ENCODE measurements around the gene LRRC4C.
"Not testable (repeated sequence)": the region's sequence is repeated elsewhere in the genome, so short reads cannot be mapped to it uniquely, and the experiment has no call there.

The LRRC4C gene

DNA sequence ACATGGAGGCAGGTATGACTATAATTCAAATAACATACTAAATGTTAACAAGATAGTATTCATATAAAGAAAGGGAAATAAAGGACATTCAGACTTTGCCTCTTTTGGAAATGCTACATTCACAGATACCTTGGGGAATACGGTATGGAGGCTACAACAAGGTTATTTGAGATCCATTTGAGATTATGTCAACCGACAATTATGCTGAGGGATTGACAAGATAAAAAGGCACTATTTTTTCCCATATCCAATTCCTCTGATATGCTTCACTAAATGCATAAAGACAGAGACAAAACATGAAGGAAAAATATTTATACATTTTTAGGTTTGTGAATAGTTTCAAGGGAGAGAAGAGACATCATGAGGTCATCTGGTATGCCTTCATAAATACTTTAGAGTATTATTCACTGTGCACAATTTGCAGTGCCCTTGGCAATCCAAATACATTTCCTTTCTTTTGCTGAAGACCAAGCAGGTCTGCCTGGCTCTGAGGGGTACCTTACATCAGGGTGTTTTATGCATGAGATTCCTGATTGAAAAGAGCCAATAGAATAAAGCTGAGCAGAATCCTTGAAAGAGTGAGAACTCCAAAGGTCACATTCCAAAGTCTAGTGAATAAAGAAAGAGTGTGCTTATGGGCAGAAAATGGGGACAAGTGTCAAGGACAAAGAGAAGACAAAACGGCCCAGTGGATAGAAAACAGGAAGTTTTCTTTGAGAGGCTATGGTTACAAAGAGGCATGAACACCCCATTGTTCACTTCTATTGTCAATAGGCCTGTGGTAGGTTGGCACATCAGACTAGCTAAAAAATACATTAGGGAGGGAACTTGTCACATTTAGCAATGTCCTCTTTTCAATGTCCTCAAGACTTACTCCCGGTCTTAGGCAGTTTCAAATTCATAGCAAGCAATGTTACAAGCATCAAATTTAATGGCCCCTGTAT is 455.8 kb downstream of the LRRC4C start:
- DNase-seq = no peak

- DNase-seq = no peak
Measured at GRCh38 chr11:40998920-40999319, 460.5 kb downstream of the LRRC4C start.

DNA sequence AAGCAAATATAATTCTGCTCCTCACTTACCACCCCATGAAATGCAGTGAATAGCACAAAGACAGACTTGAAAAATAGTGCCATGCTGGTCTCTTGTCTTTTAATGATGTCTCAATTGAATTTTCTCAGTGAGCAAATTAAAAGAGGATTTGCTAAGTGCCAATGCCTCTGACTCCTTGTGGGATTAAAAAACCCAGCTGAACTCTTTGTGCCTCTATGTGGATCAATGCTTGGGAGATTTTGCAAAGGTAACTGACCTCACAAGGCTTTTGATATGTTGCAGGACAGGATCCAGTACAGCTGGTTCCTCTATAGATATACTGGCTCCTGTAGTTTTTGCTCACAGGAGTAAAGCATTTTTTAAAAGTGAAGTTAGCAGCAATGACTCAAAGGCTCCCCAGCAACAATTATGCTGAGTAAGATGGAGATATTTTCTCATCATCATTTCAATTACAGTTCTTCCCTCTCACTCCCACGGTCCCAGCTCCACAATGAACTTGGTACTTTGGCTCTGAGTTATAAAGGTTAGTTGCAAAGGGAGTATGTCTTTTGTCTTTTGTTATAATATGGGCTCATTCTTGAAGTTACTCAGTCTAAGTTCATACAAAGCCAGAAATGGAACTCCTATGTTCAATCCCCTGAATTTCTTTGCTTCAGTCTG is 471.5 kb downstream of the LRRC4C start:
- DNase-seq = no peak

DNA sequence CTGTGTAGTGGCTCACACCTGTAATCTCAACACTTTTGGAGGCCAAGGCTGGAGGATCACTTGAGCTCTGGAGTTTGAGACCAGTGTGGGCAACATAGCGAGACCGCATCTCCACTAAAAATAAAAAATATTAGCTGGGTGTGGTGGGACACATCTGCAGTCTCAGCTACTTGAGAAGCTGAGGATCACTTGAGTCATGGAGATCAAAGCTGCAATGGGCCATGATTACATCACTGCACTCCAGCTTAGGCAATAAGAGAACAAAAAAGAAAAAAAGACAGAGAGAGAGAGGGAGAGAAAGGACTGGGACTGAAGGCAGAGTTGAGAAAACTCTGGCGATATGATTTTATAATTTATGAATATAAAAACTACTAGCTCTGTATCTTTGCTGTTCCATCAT is 473.1 kb downstream of the LRRC4C start:
- DNase-seq = no peak

- no peak for DNase-seq
Measured at GRCh38 chr11:40975076-40975475, 484.4 kb downstream of the LRRC4C start.

DNA sequence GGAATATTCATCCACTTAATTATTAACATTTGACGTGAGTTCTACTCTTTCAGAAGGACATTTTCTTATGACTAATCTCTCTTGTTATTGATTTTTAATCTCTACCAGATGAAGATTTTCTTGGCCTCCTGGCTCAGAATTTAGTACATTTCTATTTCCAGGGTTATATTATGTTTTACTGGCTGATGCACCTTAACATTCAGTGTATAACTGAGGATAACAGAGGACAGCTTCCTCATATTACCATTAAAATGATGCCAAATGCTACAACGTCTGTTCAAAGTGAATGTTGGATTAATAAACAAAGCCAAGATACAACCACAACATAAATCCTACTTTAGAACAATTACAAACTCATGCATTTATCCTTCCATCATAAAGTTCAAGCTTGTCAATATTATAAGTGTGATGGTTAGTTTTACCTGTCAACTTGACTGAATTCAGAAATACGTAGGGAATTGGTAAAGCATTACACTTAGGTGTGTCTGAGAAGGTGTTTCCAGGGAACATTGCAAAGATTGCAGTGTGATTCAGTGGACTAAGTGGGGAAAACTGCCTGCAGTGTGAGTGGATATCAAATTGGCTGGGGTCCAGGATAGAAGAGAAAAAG is 485.2 kb downstream of the LRRC4C start:
- DNase-seq = no peak

DNA sequence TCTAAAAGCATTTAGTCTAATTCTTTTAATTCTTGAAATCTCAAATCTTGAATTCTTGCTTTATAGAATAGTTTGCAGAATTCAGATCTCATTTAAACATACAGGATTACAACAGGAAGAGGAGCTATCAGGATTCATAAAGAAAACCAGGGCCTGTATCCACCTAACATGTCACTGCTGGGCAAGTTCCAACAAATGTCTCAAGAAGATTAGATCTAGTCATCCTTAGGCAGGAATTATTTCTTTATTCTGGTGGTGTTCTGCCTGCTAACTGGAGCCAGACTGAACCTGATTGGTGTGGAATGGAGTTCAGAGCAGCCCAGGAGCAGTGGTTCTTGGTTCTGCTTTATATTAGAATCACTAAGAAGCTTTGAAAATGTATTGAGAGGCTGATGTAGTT is 500.7 kb downstream of the LRRC4C start:
- DNase-seq = no peak

DNA sequence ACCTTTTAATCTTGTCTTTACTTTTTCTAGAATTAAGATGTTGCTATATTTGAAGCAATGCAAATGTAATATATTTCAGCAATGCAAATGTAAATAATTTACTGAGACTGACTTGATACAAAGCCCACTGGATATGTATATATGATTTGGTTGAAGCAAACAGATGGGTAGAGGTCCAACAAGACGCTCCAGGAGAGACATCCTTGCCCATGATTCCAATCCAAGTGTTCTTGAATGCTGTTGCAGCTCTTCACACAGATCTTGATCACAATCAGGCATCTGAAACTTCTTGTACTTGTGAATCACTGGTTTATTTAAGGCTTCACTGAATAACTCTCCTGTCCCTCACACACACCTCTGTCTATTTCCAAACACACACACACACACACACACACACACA is 507.0 kb downstream of the LRRC4C start:
- no peak for DNase-seq

DNA sequence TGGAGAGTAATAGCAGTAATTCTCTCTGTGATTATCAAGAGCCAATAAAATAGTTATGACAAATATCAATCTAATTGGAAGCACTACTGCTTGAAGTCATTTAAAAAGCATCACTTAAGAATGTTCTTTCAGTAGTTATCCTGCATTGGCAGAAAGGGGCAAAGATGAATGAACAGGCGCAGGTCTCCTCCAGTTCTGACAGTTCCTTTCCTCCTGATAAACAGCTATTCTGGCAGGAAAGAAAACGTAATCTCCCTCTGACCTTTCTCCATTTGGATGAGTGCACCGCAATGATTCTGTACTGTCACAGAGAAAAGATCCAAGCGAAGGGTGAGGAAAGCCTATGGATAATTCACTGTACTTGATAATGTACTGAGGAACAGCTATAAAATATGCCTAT is 521.5 kb downstream of the LRRC4C start:
- no peak for DNase-seq

- DNase-seq = no peak
Measured at GRCh38 chr11:40924915-40925314, 534.5 kb downstream of the LRRC4C start.

GRCh38 chr11:40921246-40921645 is 538.2 kb downstream of the LRRC4C start:
- no peak for DNase-seq

DNA sequence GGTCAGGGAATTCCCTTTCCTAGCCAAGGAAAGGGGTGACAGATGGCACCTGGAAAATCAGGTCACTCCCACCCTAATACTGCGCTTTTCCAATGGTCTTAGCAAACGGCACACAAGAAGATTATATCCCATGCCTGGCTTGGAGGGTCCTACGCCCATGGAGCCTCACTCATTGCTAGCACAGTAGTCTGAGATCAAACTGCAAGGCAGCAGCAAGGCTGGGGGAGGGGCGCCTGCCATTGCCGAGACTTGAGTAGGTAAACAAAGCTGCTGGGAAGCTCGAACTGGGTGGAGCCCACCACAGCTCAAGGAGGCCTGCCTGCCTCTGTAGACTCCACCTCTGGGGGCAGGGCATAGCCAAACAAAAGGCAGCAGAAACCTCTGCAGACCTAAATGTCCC is 548.7 kb downstream of the LRRC4C start:
- not testable (repeated sequence) for DNase-seq

DNA sequence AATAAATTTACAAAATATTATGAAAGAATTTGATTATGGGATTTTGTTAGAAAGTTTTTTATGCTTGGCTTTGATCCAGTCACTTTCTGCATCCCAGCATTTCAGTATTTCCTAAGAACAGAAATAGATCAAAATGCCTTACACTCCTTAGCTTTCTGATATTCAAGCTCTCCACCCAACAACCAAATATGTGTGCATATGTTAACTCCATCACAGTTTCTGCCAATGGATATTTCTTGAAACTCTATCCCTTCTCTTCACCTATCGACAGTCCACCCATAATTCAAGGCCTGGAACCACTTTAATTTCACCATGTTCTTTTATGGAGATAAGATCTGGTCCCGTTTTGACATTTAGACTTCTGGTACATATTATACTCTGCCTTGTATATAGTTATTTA is 565.0 kb downstream of the LRRC4C start:
- no peak for DNase-seq

GRCh38 chr11:40885250-40885954 is 574.0 kb downstream of the LRRC4C start:
- DNase-seq = no peak

GRCh38 chr11:40882301-40882700 is 577.2 kb downstream of the LRRC4C start:
- no peak for DNase-seq

DNA sequence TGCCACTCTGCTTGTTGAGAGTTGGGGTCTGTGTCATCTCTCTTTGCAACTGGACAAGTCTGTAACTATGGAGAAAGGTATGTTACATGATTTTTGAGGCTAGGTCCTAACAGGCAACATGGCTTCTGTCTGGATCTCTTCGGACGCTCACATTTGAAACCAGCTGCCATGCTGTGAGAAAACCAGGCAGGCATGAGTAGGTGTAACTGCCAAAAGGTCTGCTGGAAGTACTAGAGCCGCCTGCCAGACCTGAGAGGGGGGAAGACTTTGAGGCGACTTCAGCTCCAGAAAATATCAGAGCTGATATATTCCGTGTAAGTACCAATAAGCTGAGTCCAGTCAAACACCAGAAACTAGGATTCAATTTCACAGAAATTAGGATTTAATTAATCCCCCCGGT is 579.5 kb downstream of the LRRC4C start:
- DNase-seq = no peak

- no peak for DNase-seq
Measured at GRCh38 chr11:40877981-40878380, 581.5 kb downstream of the LRRC4C start.

DNA sequence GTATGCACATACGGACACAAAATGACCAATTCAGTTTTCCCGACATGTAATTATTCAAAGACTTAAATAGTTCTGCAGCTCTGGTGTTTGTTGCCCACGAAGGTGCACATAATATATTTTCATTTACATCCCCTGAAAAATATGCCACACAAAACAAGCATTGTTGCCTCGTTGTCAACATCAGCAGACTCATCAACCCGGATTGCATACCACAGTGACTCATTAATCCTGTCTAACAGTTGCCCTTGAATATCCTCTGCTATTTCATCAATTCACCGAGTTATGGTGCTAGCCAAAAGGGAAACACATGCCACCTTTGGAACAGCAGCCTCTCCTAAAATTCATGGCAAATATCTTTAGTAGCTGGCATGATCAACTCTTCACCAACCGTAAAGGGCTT is 582.2 kb downstream of the LRRC4C start:
- DNase-seq = no peak

DNA sequence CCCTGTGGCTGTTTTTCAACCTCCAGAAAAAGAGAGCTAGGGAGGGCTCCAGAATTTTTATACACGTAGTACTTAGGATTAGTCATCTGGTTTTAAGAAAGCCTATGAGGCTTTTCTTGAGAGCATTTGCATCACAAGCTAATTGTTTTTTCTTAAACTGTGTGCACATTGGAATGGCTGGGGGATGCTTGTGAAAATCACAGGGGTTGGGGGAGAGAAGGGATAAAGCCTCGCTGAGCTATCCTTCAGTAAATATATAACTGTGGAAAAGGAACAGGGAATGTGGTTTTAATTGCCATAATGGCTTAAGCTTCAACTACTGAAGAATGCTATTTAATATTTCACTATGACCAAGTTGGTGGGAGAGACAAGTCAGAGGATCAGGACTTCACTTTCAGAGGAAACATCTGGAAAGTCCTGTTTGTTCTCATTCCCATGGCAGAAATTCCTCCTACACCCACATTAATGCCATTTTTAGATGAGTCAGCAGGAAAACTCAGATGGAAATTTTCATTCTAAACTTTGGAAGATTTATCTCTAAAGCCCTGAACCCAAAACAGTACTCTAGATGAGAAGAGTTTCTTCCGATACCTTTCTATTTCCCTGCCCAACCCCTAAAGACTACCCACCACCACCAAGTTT is 591.3 kb downstream of the LRRC4C start:
- no peak for DNase-seq

- DNase-seq = not testable (repeated sequence)
Measured at GRCh38 chr11:40857754-40858153, 601.7 kb downstream of the LRRC4C start.

- no peak for DNase-seq
Measured at GRCh38 chr11:40842750-40843339, 616.6 kb downstream of the LRRC4C start.

DNA sequence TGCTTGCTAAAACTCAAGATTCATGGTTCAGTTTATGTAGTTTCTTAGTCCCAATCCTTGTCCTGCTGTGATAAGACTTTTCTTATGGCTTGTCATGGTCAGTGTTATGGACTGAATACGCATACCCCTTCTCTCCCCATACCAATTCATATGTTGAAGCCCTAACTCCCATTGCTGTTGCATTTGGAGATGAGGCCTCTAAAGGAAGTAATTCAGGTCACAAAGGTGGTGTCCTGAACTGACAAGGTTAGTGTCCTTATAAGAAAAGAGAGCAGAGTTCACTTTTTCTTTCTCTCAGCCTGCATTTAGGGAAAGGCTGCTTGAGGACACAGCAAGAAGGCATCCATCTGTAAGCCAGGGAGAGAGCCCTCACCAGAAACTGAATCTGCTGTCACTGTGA is 618.2 kb downstream of the LRRC4C start:
- no peak for DNase-seq

Data from CD4-positive, alpha-beta T cell treated with Interleukin-6 for 4 hours (primary cell).